ENCODE results near the gene PRRT2.
A peak's percentile ranks its signal among the peaks of the same experiment; 100 is the strongest.
"Not testable (repeated sequence)": the region's sequence is repeated elsewhere in the genome, so short reads cannot be mapped to it uniquely, and the experiment has no call there.

PRRT2 gene

DNA sequence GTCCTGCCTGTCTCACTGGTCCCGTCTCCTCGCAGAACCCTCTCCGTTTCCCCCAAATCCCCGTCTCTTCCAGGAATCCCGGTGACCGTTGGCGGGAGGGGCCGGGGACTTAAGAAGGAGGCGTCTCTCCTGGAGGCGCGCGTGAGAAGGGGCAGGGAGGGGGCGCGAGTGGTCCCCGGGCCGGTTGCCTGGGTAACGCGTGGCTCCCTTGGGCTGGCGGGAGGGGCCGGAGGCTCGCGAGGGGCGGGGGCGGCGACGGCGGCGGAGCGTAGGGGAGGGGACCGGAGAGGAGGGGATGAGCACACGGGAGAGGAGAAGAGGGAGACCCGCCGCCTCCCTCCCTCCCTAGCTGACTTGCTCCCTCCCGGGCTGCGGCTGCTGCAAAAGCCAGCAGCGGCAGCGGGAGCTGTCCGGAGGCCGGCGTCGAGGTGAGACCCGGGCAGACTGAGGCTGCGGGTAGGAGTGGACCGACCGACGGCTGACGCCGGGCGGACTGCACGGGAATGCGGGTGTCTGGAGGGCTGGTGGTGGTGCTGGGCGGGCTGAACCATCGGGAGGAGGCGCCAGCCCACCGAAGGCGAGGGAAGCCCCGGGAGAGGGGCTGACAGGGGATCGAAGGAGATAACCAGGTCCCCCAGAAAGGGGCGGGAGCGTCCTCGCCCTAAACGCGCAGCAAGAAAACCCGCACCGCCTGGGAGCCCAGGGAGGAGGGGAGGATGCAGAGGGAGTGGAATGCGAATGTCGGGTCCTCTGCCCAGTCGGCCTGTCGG, at the start of gene PRRT2:
Gene PRRT2, plus strand, starts transcription at position 298 of the 770 bp plus-strand sequence. CDS start 862 bp downstream, outside the sequence.
- DNase-seq: peak in 49 of 56 donors; percentile 39 to 85 (median 67)

- no peak for DNase-seq
Measured at GRCh38 chr16:29763326-29763725, 48.7 kb upstream of the PRRT2 start.

GRCh38 chr16:29765167-29766032, 46.6 kb upstream of the PRRT2 start:
- DNase-seq: no peak

GRCh38 chr16:29766571-29766970, 45.4 kb upstream of the PRRT2 start:
- no peak for DNase-seq

DNA sequence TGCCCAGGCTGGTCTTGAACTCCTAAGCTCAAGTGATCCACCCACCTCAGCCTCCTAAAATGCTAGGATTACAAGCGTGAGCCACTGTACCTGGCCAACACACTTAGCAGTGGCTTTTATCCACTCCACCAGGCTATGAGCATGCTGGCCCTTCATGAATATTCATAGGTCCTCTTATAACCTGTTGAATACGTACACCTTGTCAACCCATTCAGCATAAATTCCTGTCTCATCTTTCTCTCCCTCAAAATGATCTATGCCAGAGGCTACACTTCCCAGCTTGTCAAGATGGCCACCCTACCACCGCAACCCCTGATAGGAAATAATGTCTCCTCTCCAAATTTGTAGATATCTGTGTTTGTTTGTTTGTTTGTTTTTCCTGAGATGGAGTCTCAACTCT, 44.9 kb upstream of the PRRT2 start:
- no peak for DNase-seq

GRCh38 chr16:29769507-29769906, 42.5 kb upstream of the PRRT2 start:
- DNase-seq: no peak

DNA sequence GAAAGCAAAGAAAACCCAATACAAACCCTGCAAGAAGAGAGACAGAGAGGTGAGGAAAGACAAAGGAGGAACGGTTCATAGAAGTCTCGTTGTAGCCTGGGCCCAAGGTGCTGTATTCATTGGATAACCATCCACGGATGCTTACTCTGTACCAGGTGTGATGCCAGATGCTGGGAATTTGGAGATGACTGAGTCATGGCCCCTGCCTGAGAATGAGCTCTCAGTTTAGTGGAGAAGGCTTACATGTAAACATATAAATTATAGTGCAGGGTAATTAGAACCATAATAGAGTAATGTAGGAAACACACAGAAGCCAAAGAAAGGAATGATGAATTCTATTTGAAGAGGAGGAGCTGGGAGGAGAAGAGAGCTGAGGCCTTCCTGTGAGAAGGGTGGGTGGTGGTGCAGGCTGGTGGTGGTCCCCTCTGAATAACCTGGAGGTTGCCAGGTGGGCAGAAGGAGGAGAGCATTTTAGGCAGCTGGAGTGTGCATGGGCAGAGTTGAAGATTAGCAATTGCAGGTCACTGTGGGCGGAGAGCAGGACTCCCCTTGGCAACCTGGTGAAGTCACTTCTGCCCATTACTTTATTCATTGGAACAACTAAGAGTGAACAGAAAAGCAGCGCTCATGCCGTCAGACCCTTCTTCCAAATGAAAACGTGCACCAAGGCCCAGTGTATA, 41.6 kb upstream of the PRRT2 start:
- no peak for DNase-seq

DNA sequence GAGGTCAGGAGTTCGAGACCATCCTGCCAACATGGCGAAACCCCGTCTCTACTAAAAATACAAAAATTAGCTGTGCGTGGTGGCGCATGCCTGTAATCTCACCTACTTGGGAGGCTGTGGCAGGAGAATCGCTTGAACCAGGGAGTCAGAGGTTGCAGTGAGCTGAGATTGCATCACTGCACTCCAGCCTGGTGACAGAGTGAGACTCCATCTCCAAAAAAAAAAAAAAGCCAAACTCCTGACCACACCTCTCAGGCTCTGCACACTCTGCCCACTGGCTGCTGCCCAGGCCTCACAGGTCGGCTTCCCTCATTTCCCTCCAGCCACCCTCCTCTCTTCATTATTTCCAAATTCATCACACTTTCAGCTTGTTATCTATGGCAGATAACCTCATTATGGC, 39.7 kb upstream of the PRRT2 start:
- DNase-seq: not testable (repeated sequence)

DNA sequence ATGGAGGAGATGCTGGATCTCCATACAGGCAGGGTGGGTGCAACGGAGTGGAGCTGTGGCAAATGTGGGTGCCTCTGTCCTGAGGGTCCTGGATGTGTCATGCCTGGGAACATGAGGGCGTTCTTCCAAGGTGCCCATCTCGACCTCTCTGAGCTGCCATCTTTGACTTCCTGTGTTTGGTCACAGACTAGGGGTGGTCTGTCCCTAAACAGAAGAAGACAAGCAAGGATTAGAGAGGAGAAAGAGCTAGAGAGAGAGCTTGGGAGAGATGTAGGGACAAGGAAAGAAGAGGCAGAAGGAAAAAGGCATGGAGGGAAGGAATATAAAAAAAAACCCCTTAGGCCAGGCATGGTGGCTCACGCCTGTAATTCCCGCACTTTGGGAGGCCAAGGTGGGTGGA, 37.3 kb upstream of the PRRT2 start:
- DNase-seq: no peak

- DNase-seq: no peak
Measured at GRCh38 chr16:29775742-29776408, 36.1 kb upstream of the PRRT2 start.

DNA sequence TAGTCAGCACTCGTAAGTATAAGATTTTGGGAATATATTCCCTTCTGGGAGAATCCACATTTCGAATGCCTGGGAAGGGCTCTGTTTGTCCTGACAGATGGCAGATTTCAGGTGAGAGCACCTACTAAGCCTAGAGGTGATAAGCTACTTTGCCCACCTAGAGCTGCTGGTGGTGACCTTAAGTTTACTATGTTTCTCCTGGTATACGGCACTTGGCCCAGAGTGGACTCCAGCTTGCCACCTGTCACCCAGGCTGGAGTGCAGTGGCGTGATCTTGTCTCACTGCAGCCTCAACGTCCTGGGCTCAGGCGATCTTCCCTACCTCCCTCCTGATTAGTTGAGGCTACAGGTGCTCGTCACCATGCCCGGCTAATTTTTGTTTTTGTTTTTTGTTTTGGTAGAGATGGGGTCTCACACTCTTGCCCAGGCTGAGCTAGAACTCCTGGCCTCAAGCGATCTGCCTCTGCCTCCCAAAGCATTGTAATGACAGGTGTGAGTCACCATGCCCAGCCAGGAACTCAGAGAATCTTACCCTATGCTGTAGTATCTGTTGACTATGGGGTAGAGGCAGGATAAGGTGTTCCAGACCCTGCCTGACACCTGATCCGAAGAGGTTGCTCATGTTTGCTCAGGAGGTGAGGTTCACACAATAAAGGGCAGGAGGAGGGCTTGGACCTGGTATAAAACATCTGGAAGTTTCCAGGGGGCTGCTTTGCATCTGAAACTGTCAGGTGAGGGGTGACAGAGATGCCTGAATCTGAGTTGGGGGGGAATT, 34.2 kb upstream of the PRRT2 start, which contains the start of gene ZG16:
Gene ZG16, plus strand, starts transcription at position 681 of the 775 bp plus-strand sequence. CDS start 1,011 bp downstream, outside the sequence.
- DNase-seq: no peak

GRCh38 chr16:29779474-29779873, 32.5 kb upstream of the PRRT2 start:
- no peak for DNase-seq

DNA sequence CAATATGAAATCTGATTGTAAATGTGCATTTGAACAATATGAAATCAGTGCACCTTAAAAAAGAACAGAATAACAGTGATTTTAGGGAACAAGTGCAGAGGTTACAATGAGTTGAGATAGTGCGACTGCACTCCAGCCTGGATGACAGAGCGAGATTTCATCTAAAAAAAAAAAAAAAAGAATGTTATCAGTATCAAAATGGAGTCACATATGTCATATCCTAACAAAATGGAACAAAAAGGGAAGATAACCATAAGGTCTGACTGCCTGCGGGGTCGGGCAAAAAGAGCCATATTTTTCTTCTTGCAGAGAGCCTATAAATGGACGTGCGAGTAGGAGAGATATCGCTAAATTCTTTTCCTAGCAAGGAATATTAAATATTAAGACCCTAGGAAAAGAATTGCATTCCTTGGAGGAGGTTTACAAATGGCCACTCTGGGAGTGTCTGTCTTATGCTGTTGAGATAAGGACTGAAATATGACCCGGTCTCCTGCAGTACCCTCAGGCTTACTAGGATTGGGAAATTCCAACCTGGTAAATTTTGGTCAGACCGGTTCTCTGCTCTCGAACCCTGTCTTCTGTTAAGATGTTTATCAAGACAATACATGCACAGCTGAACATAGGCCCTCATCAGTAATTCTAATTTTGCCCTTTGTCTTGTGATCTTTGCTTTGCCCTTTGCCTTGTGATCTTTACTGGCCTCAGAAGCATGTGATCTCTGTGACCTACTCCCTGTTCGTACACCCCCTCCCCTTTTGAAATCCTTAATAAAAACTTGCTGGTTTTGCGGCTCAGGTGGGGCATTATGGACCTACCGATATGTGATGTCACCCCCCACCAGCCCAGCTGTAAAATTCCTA, 28.7 kb upstream of the PRRT2 start:
- not testable (repeated sequence) for DNase-seq

- DNase-seq: peak in 1 of 56 donors; percentile 2
Measured at GRCh38 chr16:29784157-29784556, 27.8 kb upstream of the PRRT2 start.

DNA sequence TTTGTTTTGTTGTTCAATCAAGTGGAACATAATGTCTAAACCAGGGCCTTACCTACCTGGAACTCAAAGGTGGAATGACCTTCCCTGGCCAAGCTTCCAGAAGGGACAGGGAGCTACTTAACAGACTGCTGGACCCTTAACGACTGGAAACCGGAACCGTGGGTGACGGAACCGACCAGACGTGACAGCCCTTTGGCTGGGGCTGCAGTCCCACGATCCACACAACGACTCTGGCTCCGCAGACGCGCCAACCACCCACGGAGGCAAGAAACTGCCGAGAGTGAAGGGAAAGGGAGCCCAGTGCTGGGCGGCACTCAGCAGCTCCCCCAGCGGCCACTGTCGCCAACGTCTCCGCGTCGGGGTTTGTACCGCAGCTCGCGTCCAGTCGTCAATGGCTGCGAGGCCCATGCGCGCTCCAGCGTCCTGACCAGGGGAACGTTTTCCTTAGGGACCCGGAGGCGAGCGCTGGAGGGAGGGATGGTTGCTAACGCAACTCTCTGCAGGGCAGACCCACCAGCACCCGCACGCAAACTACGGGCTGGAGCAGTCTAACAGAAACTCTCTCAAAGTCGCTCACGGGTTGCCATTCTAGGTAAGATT, 27.0 kb upstream of the PRRT2 start:
- DNase-seq: peak in 46 of 56 donors; percentile 0 to 69 (median 26)

DNA sequence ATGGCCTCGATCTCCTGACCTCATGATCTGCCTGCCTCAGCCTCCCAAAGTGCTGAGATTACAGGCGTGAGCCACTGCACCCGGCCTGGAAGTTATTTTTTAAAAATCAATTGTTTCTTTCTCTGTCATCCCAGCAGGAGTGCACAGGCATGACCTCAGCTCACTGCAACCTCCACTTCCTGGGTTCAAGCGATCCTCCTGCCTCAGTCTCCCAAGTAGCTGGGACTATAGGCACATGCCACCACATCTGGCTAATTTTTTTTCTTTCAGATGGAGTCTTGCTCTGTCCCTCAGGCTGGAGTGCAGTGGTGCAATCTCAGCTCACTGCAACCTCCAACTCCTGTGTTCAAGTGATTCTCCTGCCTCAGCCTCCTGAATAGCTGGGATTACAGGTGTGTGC, 24.8 kb upstream of the PRRT2 start:
- not testable (repeated sequence) for DNase-seq

- peak in 1 of 56 donors; percentile 22 for DNase-seq
Measured at GRCh38 chr16:29789775-29790182, 22.2 kb upstream of the PRRT2 start.

- DNase-seq: peak; percentile 72 to 100 (median 98)
Measured at GRCh38 chr16:29790183-29790948, 21.6 kb upstream of the PRRT2 start, which contains the start of gene KIF22. KIF22 (plus strand) TSS chr16:29790751; CDS start chr16:29790760, 9 bp downstream.
